Esophagus muscularis mucosa (tissue), 3 donors: ENCODE data around the gene GPR152.

Source experiments
- CTCF ChIP-seq, 3 experiments: fragments of 200-600 bp in 2 of 3; fragments of 450-650 bp in 1 of 3; sonication (generic) in 2 of 3; IDR thresholded peaks; one replicate each; pipeline ENCODE4 v1.5.1; 2017 to 2019; ENCODE audit warnings: antibody characterized with exemption in 3 of 3, mild to moderate bottlenecking in 2 of 3, moderate library complexity in 1 of 3
- POLR2AphosphoS5 ChIP-seq, 2 donors: sonication (generic); formaldehyde crosslinking; IDR thresholded peaks; one replicate each; pipeline ENCODE4 v1.6.1; 2017; ENCODE audit warnings: antibody characterized with exemption in 2 of 2

- TF ChIP-seq CTCF (IDR thresholded peaks at IDR 0.05) (no peak), POLR2AphosphoS5 (IDR thresholded peaks at IDR 0.05) (no peak)
These were observed 1.5 kb downstream of the GPR152 start for GRCh38 chr11:67450796-67451657.
